22Rv1 (cell line): ENCODE measurements around the gene TYRP1.
A peak's percentile ranks its signal among the peaks of the same experiment; 100 is the strongest.

ENCODE experiments used
- H3K27ac ChIP-seq: fragments of 450-650 bp; 2 replicates; pipeline ENCODE4 v1.5.1; 2017
- CTCF ChIP-seq: fragments of 450-650 bp; IDR thresholded peaks from 2 replicates; pipeline ENCODE4 v1.5.1; 2017; ENCODE audit warnings: mild to moderate bottlenecking
- ZFX ChIP-seq: fragments of 450-650 bp; IDR thresholded peaks from 2 replicates; pipeline ENCODE4 v1.6.1; 2017; ENCODE audit warnings: antibody characterized with exemption, borderline replicate concordance

TYRP1 gene

GRCh38 chr9:12703996-12704395 lies 10.8 kb downstream of the TYRP1 start:
- TF ChIP-seq CTCF: no peak
- TF ChIP-seq ZFX: no peak

GRCh38 chr9:12705738-12706391 lies 12.7 kb downstream of the TYRP1 start:
- H3K27ac ChIP-seq: peak overlapping the region; percentile 51
- no peak for TF ChIP-seq CTCF

More at GRCh38 chr9:12703996-12704395, 10.8 kb downstream of the TYRP1 start:
- H3K27ac ChIP-seq: no peak overlapping the region

GRCh38 chr9:12708562-12709298 lies 15.5 kb downstream of the TYRP1 start:
- H3K27ac ChIP-seq: no peak overlapping the region
- TF ChIP-seq ZFX (no peak), CTCF (no peak)

- no peak overlapping the region for H3K27ac ChIP-seq
- TF ChIP-seq ZFX: no peak
- no peak for TF ChIP-seq CTCF
These were observed 19.3 kb downstream of the TYRP1 start for GRCh38 chr9:12712532-12712931.

- no peak overlapping the region for H3K27ac ChIP-seq
- no peak for TF ChIP-seq CTCF
- no peak for TF ChIP-seq ZFX
These were observed 22.1 kb downstream of the TYRP1 start for GRCh38 chr9:12715268-12715667.

- TF ChIP-seq CTCF: peak; percentile 23; the same call in 1 of the 2 replicates
- no peak for TF ChIP-seq ZFX
- H3K27ac ChIP-seq: no peak overlapping the region
These were observed 23.8 kb downstream of the TYRP1 start for GRCh38 chr9:12716823-12717600.

- TF ChIP-seq ZFX: no peak
- TF ChIP-seq CTCF: no peak
- no peak overlapping the region for H3K27ac ChIP-seq
These were observed 24.7 kb downstream of the TYRP1 start for GRCh38 chr9:12717907-12718306.
